GM12878 (cell line): ENCODE results near the gene PIP4K2A. TPM values are rescaled to one million over a fixed set of nuclear protein-coding genes. Genes with fewer than 3 reads are reported as not detected.

Source experiments
- CBX3 ChIP-seq: fragments of 200-600 bp; sonication (generic); IDR thresholded peaks from 2 replicates; pipeline ENCODE4 v1.6.1; 2016; ENCODE audit warnings: low read depth, borderline replicate concordance
- IKZF2 ChIP-seq, 2 experiments: fragments of 450-650 bp; IDR thresholded peaks; 2 replicates each; pipeline ENCODE4 v1.6.1; 2017; ENCODE audit warnings: mild to moderate bottlenecking in 2 of 2, moderate library complexity in 2 of 2
- KLF5 ChIP-seq: fragments of 450-650 bp; IDR thresholded peaks from 2 replicates; pipeline ENCODE4 v1.6.1; 2014; ENCODE audit warnings: mild to moderate bottlenecking; ENCODE audit not compliant: partially characterized antibody
- MTA2 ChIP-seq: fragments of 450-650 bp; IDR thresholded peaks from 2 replicates; pipeline ENCODE4 v1.6.1; 2016; ENCODE audit warnings: low read depth, mild to moderate bottlenecking, moderate library complexity
- POLR2AphosphoS5 ChIP-seq: IDR thresholded peaks from 2 replicates; pipeline ENCODE4 v1.6.1; 2011; ENCODE audit warnings: mild to moderate bottlenecking, low read length, inconsistent platforms
- SMC3 ChIP-seq: IDR thresholded peaks from 2 replicates; pipeline ENCODE4 v1.6.1; 2011; ENCODE audit warnings: low read length, improper control_type of control experiment, borderline replicate concordance
- polyA plus RNA-seq, 11 experiments: library from polyadenylated mRNA; depleted of rRNA in 4 of 11; unstranded in 6 of 11; stranded (reverse) in 5 of 11; fragments of >200 nt; fragmentation: Nextera tagmentation in 4 of 11; fragmentation: Illumina TruSeq in 1 of 11; extraction: Ambion mirVana in 4 of 11; extraction: Trizol in 1 of 11; gene quantifications; 1 replicate in 1 of 11; 2 replicates in 10 of 11; pipeline versions ENCODE4 v1.2.1 to v1.2.3, GENCODE V29; 2011 to 2016; ENCODE audit warnings: inconsistent platforms in 2 of 11, missing spikeins in 2 of 11, low read depth in 1 of 11
- total RNA-seq, 4 experiments: library from RNA; depleted of rRNA in 3 of 4; stranded (reverse); fragments of >200 nt in 3 of 4; fragmentation: Illumina TruSeq in 1 of 4; extraction: Trizol in 1 of 4; gene quantifications; 2 replicates each; pipeline versions ENCODE4 v1.2.1 to v1.2.3, GENCODE V29; 2013 to 2021
- TF ChIP-seq, protein P1 (sequence below): IDR thresholded peaks from 2 replicates; pipeline ENCODE4 v1.6.1; 2012; ENCODE audit warnings: mild to moderate bottlenecking, low read depth, low read length
- TF ChIP-seq, protein P2 (sequence below): fragments of 450-650 bp; IDR thresholded peaks from 2 replicates; pipeline ENCODE4 v1.6.1; 2017; ENCODE audit warnings: mild to moderate bottlenecking, low read depth, inconsistent platforms; ENCODE audit not compliant: poor library complexity, severe bottlenecking

PIP4K2A gene
- total and polyA plus RNA-seq, 10 of the 15 experiments (the other 5 are each of a cell fraction or from before 2014, with no cell fraction given), result 54.3 to 139 (median 84.4) TPM

DNA sequence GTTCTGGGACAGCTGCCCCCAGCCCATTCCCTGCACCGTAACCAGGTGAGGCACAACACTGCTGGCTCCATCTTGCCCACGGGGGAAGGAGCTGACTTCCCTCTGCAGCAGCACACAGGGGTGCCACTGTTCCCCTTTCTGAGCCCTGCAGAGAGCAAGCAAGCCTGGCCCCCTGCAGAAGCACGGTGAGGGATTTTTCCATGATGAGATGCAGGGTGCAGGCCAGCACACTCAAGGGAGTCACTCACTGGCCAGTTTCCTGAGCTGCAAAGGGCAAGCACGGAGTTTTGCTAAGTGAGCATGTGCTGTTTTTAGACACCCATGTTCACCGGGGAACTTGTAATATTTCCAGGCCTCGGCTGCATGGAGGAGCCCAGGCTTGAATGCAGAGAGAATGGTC lies 176.6 kb downstream of the PIP4K2A start (continued):
- TF ChIP-seq, protein P1, sequence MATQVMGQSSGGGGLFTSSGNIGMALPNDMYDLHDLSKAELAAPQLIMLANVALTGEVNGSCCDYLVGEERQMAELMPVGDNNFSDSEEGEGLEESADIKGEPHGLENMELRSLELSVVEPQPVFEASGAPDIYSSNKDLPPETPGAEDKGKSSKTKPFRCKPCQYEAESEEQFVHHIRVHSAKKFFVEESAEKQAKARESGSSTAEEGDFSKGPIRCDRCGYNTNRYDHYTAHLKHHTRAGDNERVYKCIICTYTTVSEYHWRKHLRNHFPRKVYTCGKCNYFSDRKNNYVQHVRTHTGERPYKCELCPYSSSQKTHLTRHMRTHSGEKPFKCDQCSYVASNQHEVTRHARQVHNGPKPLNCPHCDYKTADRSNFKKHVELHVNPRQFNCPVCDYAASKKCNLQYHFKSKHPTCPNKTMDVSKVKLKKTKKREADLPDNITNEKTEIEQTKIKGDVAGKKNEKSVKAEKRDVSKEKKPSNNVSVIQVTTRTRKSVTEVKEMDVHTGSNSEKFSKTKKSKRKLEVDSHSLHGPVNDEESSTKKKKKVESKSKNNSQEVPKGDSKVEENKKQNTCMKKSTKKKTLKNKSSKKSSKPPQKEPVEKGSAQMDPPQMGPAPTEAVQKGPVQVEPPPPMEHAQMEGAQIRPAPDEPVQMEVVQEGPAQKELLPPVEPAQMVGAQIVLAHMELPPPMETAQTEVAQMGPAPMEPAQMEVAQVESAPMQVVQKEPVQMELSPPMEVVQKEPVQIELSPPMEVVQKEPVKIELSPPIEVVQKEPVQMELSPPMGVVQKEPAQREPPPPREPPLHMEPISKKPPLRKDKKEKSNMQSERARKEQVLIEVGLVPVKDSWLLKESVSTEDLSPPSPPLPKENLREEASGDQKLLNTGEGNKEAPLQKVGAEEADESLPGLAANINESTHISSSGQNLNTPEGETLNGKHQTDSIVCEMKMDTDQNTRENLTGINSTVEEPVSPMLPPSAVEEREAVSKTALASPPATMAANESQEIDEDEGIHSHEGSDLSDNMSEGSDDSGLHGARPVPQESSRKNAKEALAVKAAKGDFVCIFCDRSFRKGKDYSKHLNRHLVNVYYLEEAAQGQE, result no peak
- TF ChIP-seq MTA2 (no peak), IKZF2 (IDR thresholded peaks at IDR 0.05) (no peak), POLR2AphosphoS5 (no peak), CBX3 (no peak), KLF5 (no peak), SMC3 (no peak)
- TF ChIP-seq, protein P2, sequence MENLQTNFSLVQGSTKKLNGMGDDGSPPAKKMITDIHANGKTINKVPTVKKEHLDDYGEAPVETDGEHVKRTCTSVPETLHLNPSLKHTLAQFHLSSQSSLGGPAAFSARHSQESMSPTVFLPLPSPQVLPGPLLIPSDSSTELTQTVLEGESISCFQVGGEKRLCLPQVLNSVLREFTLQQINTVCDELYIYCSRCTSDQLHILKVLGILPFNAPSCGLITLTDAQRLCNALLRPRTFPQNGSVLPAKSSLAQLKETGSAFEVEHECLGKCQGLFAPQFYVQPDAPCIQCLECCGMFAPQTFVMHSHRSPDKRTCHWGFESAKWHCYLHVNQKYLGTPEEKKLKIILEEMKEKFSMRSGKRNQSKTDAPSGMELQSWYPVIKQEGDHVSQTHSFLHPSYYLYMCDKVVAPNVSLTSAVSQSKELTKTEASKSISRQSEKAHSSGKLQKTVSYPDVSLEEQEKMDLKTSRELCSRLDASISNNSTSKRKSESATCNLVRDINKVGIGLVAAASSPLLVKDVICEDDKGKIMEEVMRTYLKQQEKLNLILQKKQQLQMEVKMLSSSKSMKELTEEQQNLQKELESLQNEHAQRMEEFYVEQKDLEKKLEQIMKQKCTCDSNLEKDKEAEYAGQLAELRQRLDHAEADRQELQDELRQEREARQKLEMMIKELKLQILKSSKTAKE, result no peak
- TF ChIP-seq, all 136 proteins: peak for 0
